Omental fat pad (tissue), 4 donors: ENCODE data around the gene ADTRP. TPM values are rescaled to one million over a fixed set of nuclear protein-coding genes. Genes with fewer than 3 reads are reported as not detected.

ENCODE experiments used
- ATAC-seq: fragments of 150-250 bp; one replicate; pipeline ENCODE4 v1.9.1; 2016; ENCODE audit warnings: mild to moderate bottlenecking, moderate library complexity; ENCODE audit not compliant: low FRiP score
- DNase-seq: peaks from one replicate; pipeline ENCODE4 v3.0.0-alpha.2; 2019; ENCODE audit warnings: low spot score
- total RNA-seq, 4 donors: library from RNA; depleted of rRNA; stranded (reverse); fragments of >200 nt; gene quantifications; one replicate each; pipeline ENCODE4 v1.1.0, GENCODE V29; 2016
- TF ChIP-seq, protein P1 (sequence below), 3 donors: fragments of 450-650 bp; IDR thresholded peaks; one replicate each; pipeline ENCODE4 v1.5.1; 2016 to 2017; ENCODE audit warnings: antibody characterized with exemption in 3 of 3, mild to moderate bottlenecking in 3 of 3, moderate library complexity in 2 of 3

ADTRP gene
- total RNA-seq, 4 donors from 2014 or later, result 0.31 to 2.4 (median 0.37) TPM; not detected in 1

DNA sequence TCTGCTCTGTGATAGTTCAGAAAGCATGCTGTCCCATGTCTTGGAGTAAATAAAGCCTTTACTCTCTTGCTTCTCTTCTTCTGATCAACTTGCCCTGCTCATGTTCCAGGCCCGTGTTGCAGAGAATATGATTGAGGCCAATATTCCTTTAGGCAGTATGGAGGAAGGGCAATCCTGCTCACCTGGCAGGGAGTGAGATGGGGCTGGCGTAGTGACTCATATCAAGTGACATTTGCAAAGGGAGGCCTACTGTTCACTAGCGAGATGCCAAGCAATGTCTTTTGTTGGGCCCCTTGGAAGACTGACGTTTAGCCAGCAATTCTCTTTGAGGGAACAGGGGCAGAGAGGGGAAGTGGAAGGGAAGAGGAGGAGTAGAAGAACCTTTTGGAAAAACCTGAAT, 19.7 kb downstream of the ADTRP start:
- ATAC-seq (no peak), DNase-seq (no peak)
- TF ChIP-seq, protein P1, sequence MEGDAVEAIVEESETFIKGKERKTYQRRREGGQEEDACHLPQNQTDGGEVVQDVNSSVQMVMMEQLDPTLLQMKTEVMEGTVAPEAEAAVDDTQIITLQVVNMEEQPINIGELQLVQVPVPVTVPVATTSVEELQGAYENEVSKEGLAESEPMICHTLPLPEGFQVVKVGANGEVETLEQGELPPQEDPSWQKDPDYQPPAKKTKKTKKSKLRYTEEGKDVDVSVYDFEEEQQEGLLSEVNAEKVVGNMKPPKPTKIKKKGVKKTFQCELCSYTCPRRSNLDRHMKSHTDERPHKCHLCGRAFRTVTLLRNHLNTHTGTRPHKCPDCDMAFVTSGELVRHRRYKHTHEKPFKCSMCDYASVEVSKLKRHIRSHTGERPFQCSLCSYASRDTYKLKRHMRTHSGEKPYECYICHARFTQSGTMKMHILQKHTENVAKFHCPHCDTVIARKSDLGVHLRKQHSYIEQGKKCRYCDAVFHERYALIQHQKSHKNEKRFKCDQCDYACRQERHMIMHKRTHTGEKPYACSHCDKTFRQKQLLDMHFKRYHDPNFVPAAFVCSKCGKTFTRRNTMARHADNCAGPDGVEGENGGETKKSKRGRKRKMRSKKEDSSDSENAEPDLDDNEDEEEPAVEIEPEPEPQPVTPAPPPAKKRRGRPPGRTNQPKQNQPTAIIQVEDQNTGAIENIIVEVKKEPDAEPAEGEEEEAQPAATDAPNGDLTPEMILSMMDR (IDR thresholded peaks at IDR 0.05), result no peak

DNA sequence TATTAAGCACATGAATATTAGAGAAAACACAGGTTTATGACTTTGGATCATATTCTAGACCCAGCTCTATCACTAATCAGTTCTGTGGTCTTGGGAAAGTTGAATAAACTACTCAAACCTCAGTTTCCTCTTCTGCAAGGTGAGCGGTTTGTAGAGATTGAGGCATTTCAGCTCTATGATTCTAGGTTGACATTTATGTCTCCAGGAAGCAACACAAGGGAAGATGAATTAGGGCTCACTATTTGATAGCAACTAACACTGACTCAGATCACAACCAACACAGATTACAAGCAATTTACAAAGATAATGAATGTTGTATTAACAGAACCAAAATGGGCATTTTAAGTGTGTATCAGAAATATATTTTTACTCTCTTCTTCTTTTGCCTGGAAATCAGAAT, 21.9 kb downstream of the ADTRP start:
- TF ChIP-seq, protein P1 (IDR thresholded peaks at IDR 0.05), result no peak
- ATAC-seq (no peak), DNase-seq (no peak)

DNA sequence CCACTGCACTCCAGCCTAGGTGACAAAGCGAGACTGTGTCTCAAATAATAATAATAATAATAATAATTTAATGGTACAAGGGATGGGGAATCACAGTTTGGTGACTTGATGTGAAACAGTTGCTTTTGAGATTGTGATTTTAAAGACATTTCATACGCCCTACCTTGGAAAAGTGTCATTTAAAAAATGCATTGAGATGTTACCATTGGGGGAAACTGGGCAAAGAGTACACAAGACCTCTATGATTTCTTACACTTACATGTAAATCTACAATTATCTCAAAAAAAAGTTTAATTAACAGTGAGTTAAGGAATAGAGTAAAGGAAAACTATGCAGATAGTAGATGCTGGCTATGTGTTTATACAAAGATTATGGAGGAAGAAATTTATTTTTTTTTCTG, 22.3 kb downstream of the ADTRP start:
- DNase-seq, result no peak
- ATAC-seq, result no peak
- TF ChIP-seq, protein P1 (IDR thresholded peaks at IDR 0.05), result no peak

DNA sequence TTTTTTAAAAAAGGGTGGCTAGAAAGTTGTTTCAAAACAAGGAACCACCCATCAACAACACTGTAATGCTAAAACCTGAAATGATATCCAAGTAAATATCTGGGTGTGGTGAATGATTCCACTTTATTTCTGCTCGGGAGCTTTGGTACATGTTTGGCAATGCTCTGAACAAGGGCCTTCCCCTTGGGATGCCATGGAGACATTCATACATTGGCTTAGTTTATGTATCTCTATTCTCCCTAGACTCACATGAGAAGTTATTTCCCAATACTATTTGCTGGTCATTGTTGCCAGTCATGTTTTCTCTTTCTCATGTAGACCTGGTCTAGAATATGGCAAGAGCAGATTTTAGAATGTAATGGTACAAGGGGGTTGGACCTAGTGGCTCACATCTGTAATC, 22.9 kb downstream of the ADTRP start:
- ATAC-seq (no peak), DNase-seq (no peak)
- TF ChIP-seq, protein P1 (IDR thresholded peaks at IDR 0.05), result no peak

DNA sequence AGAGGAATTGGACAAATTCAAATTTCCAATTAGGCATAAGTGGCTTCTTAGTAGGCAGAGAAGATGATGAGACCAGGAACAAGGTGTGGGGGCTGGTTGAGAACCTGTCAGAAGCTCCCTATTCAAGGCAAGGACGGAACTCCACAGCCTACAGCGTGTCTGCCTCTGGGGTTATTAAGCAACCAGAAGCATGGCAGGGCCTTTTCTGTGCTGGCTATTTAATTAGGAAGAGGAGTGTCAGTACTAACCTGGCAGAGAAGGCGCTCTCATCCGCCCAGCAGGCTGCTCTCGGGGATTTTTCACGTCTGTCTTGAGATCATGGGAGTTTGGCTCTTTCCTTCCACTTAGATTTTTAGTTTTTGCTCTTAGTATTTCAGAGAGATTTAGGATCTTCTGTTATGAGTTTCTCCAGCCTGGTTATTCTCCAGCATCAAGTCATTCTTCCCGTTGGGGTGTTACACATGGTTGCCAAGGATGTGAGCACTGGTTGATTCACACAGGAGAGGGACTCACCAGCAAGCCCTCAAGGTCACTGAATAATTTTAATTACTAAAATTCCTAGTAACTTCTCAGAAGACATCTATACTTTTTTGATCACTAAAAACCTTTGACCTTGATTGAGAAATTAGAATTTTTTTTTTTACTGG, 23.9 kb downstream of the ADTRP start:
- no peak for DNase-seq
- peak; percentile 80 for ATAC-seq
- TF ChIP-seq, protein P1 (IDR thresholded peaks at IDR 0.05), result no peak

DNA sequence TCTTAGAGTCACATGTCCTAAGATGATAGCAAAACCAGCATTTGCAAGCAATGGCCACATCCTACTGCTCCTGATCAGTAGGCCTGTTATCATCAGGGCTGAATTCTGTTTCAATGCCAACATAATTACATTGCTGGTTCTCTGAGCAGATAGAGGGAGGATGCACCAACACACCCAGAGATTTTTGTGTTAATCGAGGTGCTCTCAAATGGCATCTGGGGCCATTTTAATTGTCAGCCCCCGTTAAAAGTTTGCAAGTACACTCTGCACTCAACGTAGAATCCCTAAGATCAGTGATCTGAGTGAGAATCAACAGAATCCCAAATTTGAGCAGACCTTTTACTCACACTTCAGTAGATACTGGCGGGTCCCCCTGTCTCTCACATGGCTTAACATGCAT, 24.8 kb downstream of the ADTRP start:
- DNase-seq (no peak), ATAC-seq (no peak)
- TF ChIP-seq, protein P1 (IDR thresholded peaks at IDR 0.05), result no peak

DNA sequence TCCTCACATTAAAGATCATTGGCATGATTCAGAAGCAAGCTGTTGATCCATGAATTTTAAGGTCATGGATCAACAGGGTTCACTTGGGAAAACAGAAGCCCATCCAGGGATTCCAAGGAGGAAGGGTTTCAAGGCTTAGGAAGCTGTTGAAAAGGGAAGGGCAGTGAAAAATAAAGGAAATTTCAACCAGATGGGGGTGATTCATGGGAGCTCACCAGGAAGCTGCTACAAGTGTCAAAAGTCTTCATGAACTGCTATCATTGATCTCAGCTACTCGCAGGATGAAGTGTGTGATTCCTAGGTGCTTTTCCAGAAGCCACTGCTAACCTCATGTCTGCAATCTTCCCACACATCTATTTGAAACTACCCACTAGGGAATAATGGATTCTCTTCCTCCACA, 26.2 kb downstream of the ADTRP start:
- DNase-seq (no peak), ATAC-seq (no peak)
- TF ChIP-seq, protein P1 (IDR thresholded peaks at IDR 0.05), result no peak
